EH (cell line): ENCODE results near the gene ZCCHC8.

Experiments used
- DNase-seq: peaks from one replicate; pipeline ENCODE4 v3.0.0-alpha.2; 2015; ENCODE audit warnings: low read depth

ZCCHC8 gene

GRCh38 chr12:122423258-122424165 is 77.2 kb downstream of the ZCCHC8 start:
- DNase-seq: peak; percentile 35

- peak; percentile 68 for DNase-seq
Measured at GRCh38 chr12:122422730-122423257, 77.9 kb downstream of the ZCCHC8 start.

GRCh38 chr12:122421821-122422729 is 78.7 kb downstream of the ZCCHC8 start, which contains the start of gene CLIP1:
CLIP1 (minus strand) TSS chr12:122422669; CDS start chr12:122380452, 42,217 bp downstream.
- peak; percentile 81 for DNase-seq
